GM21367 (cell line): Measurements from ENCODE around the gene UNC119.

Source experiments
- ATAC-seq: cut with Tn5 transposase; IDR thresholded peaks from one replicate; pipeline ENCODE4 v1.9.1; 2021; ENCODE audit not compliant: unreplicated experiment

The UNC119 gene

GRCh38 chr17:28499684-28500357 is 52.6 kb downstream of the UNC119 start:
- no peak for ATAC-seq

- no peak for ATAC-seq
Observed at GRCh38 chr17:28499364-28499664, 53.1 kb downstream of the UNC119 start.

GRCh38 chr17:28498652-28499363 is 53.6 kb downstream of the UNC119 start:
- no peak for ATAC-seq

GRCh38 chr17:28497931-28498330 is 54.5 kb downstream of the UNC119 start:
- ATAC-seq = no peak
